ENCODE data around the gene FLNB. TPM values are rescaled to one million over a fixed set of nuclear protein-coding genes. Genes with fewer than 3 reads are reported as not detected.

The FLNB gene
- total RNA-seq, 1 donor from 2014 or later, result 40.4 TPM

DNA sequence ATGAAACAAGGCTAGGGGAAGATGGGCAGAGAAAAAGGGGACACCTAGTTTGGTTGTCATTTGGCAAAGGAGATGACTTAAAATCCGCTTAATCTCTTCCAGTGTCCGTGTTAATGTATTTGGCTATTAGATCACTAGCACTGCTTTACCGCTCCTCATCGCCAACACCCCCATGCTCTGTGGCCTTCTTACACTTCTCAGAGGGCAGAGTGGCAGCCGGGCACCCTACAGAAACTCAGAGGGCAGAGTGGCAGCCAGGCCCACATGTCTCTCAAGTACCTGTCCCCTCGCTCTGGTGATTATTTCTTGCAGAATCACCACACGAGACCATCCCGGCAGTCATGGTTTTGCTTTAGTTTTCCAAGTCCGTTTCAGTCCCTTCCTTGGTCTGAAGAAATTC is 162.9 kb downstream of the FLNB start:
- H3K27me3 Mint-ChIP-seq (ENCODE audit: low read depth), result no peaks in the 10 kb centered on the region
- H3K4me1 Mint-ChIP-seq, result peaks cover 17% of the 10 kb centered on the region
- TF ChIP-seq, protein P1, sequence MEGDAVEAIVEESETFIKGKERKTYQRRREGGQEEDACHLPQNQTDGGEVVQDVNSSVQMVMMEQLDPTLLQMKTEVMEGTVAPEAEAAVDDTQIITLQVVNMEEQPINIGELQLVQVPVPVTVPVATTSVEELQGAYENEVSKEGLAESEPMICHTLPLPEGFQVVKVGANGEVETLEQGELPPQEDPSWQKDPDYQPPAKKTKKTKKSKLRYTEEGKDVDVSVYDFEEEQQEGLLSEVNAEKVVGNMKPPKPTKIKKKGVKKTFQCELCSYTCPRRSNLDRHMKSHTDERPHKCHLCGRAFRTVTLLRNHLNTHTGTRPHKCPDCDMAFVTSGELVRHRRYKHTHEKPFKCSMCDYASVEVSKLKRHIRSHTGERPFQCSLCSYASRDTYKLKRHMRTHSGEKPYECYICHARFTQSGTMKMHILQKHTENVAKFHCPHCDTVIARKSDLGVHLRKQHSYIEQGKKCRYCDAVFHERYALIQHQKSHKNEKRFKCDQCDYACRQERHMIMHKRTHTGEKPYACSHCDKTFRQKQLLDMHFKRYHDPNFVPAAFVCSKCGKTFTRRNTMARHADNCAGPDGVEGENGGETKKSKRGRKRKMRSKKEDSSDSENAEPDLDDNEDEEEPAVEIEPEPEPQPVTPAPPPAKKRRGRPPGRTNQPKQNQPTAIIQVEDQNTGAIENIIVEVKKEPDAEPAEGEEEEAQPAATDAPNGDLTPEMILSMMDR (conservative IDR thresholded peaks at IDR 0.05), result no peak
- peaks cover 2% of the 10 kb centered on the region for H3K36me3 Mint-ChIP-seq (ENCODE audit: low read depth)
- H3K27ac Mint-ChIP-seq (ENCODE audit: unreplicated experiment), result no peak overlapping the region
- H3K4me3 Mint-ChIP-seq, result no peak overlapping the region
- DNase-seq (ENCODE audit: low read depth, low spot score), result no peak
- H3K9me3 Mint-ChIP-seq, result no peaks in the 10 kb centered on the region

DNA sequence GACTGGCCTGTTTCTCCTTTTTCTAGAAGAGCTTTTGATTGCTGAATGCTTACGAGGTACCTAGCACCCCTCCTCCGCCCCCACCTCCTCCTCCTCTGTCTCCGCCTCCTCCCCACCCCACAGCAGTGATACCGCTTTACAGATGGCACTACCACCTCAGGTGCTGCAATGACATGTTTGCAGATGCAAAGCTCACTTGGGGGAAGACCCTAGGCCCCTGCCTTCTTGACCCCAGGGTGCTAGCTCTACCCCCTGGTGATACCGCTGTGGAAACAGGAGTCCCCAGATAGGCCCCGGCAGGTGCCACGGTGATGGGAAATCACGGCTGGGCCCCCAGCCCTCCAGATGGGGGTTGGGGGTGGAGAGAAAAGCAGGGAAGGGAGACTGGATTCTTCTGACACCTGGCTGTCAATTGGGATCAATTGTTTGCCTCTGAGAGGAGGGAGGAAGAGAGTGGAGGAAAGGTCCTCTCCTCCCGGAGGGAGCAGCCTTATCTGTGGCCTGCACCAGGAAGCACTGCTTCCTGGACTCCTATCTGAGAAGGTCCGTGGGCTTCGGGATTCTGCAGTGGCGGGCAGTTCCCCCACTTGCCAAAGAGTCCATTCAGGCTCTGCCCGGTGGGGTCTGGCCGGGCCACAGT is 164.9 kb downstream of the FLNB start:
- Mint-ChIP-seq H3K36me3 (ENCODE audit: low read depth) (no peaks in the 10 kb centered on the region), H3K4me1 (peaks cover 17% of the 10 kb centered on the region), H3K9me3 (no peaks in the 10 kb centered on the region), H3K27ac (ENCODE audit: unreplicated experiment) (no peak overlapping the region), H3K27me3 (ENCODE audit: low read depth) (peaks cover 2% of the 10 kb centered on the region), H3K4me3 (no peak overlapping the region)
- DNase-seq (ENCODE audit: low read depth, low spot score), result no peak
- TF ChIP-seq, protein P1 (conservative IDR thresholded peaks at IDR 0.05), result no peak

DNA sequence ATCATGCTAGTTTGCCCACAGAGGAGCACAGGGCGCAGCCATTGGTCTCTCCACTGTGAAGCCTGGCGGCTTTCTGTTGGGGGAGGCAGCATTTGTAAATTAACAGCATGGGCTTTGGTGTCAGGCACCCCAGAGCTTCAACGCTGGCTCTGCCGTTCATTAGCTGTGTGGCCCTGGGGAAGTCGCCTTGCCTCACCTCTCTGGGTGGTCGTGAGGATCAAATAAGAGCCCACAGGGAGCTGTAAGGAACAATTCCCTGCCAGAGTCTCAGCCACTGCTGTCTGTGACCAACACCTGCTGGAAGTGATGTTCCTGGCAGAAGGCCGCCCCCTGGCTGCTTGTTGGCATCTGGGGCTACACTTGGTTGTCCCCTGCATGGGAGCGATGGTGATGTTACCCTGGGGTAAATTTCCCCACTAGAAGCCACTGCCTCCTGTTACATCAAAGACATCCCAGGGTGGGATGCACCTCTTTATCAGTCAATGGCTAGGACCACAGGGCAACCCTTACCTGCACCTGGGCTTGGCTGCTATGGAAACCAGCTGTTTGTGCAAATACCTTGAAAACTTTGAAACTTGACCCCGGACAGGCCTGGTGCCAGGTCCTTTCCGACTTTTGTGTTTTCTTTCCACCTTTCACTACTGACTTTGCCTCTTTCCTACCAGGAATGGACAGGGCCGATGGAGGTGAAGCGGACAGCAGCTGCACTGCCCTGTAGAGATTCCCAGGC is 165.6 kb downstream of the FLNB start:
- Mint-ChIP-seq H3K27me3 (ENCODE audit: low read depth) (peaks cover 4% of the 10 kb centered on the region), H3K36me3 (ENCODE audit: low read depth) (no peaks in the 10 kb centered on the region), H3K27ac (ENCODE audit: unreplicated experiment) (peak overlapping the region; percentile 75), H3K4me1 (peaks cover 17% of the 10 kb centered on the region), H3K4me3 (no peak overlapping the region), H3K9me3 (no peaks in the 10 kb centered on the region)
- TF ChIP-seq, protein P1 (conservative IDR thresholded peaks at IDR 0.05), result peak; percentile 50
- no peak for DNase-seq (ENCODE audit: low read depth, low spot score)

DNA sequence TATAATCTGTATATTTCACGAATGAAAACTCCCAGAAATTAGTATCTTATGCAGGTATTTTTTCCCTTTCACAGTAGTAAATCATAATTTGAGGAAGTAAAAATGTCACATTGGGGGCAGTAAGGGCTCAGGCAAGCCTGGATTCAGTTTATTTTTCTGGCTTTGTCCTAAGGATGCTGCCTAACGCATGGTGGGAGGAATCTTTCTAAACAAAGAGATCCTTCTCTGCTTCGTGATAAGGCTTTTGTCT is 166.9 kb downstream of the FLNB start:
- DNase-seq (ENCODE audit: low read depth, low spot score), result no peak
- TF ChIP-seq, protein P1 (conservative IDR thresholded peaks at IDR 0.05), result no peak
- Mint-ChIP-seq H3K9me3 (no peaks in the 10 kb centered on the region), H3K27ac (ENCODE audit: unreplicated experiment) (peak overlapping the region; percentile 92), H3K27me3 (ENCODE audit: low read depth) (peaks cover 4% of the 10 kb centered on the region), H3K36me3 (ENCODE audit: low read depth) (no peaks in the 10 kb centered on the region), H3K4me3 (no peak overlapping the region), H3K4me1 (peaks cover 17% of the 10 kb centered on the region)

DNA sequence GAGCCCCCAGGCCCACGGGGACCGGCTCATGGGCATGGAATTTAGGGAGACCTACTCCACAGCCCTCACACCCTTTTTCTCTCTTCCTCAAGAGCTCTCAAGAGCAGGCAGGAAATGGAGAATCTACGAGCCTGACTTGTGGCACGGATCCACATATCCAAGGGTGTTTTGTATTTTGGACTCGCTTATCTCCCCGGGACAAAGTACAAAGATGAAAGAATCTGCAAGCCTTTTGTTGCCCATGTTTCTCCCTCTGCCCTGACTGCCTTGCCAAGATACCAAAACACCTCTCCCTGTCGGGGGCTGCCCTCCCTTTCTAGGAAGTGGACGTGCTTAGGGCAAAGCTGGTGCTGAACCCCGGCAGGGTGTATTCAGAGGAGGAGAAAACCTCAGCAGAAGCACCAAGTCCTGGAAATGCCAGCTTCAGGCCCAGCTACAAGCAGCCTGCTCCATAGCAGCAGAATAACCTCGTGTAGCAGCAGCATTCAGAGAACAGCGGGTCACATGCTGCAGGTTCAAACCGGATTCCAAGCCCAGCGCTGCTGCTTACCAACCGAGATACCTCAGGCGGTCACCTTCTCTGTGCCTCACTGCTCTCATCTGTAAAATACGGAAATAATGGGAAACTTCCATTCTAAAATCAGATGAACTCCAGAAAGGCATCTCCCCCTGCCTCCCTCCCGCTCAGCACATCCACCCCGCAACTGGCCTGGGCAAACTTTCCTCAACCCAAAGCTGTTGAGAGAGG is 167.4 kb downstream of the FLNB start:
- peaks cover 4% of the 10 kb centered on the region for H3K27me3 Mint-ChIP-seq (ENCODE audit: low read depth)
- TF ChIP-seq, protein P1 (conservative IDR thresholded peaks at IDR 0.05), result no peak
- no peaks in the 10 kb centered on the region for H3K36me3 Mint-ChIP-seq (ENCODE audit: low read depth)
- H3K4me3 Mint-ChIP-seq, result no peak overlapping the region
- H3K27ac Mint-ChIP-seq (ENCODE audit: unreplicated experiment), result peak overlapping the region; percentile 92
- H3K9me3 Mint-ChIP-seq, result no peaks in the 10 kb centered on the region
- peaks cover 17% of the 10 kb centered on the region for H3K4me1 Mint-ChIP-seq
- DNase-seq (ENCODE audit: low read depth, low spot score), result no peak

Data from neural crest cell (in vitro differentiated cells).